Activated naive CD4-positive, alpha-beta T cell treated with Interleukin-2 at 50 U/mL for 16 hours (primary cell): ENCODE results near the gene SYNDIG1.

Source experiments
- DNase-seq: peaks from one replicate; pipeline ENCODE4 v3.0.0-alpha.2; 2020

The SYNDIG1 gene

GRCh38 chr20:24529369-24529719 lies 59.9 kb downstream of the SYNDIG1 start:
- DNase-seq = no peak

GRCh38 chr20:24530131-24530680 lies 60.8 kb downstream of the SYNDIG1 start:
- no peak for DNase-seq

GRCh38 chr20:24531202-24531601 lies 61.8 kb downstream of the SYNDIG1 start:
- DNase-seq = no peak

- DNase-seq = no peak
Measured at GRCh38 chr20:24531631-24532419, 62.4 kb downstream of the SYNDIG1 start.

GRCh38 chr20:24533449-24533848 lies 64.0 kb downstream of the SYNDIG1 start:
- DNase-seq = no peak

- no peak for DNase-seq
Measured at GRCh38 chr20:24534282-24534681, 64.9 kb downstream of the SYNDIG1 start.

GRCh38 chr20:24535941-24536730 lies 66.7 kb downstream of the SYNDIG1 start:
- DNase-seq = no peak

- DNase-seq = no peak
Measured at GRCh38 chr20:24537210-24537609, 67.8 kb downstream of the SYNDIG1 start.

GRCh38 chr20:24542721-24543120 lies 73.3 kb downstream of the SYNDIG1 start:
- DNase-seq = no peak

- no peak for DNase-seq
Measured at GRCh38 chr20:24543168-24543567, 73.7 kb downstream of the SYNDIG1 start.

- no peak for DNase-seq
Measured at GRCh38 chr20:24543741-24544140, 74.3 kb downstream of the SYNDIG1 start.

GRCh38 chr20:24544371-24544770 lies 74.9 kb downstream of the SYNDIG1 start:
- no peak for DNase-seq

- no peak for DNase-seq
Measured at GRCh38 chr20:24545168-24545567, 75.7 kb downstream of the SYNDIG1 start.

GRCh38 chr20:24546232-24546892 lies 76.9 kb downstream of the SYNDIG1 start:
- no peak for DNase-seq

- DNase-seq = no peak
Measured at GRCh38 chr20:24547967-24548366, 78.5 kb downstream of the SYNDIG1 start.

GRCh38 chr20:24559114-24559732 lies 89.8 kb downstream of the SYNDIG1 start:
- DNase-seq = no peak

GRCh38 chr20:24560571-24561491 lies 91.4 kb downstream of the SYNDIG1 start:
- DNase-seq = no peak

GRCh38 chr20:24565835-24566351 lies 96.5 kb downstream of the SYNDIG1 start:
- DNase-seq = no peak

- DNase-seq = no peak
Measured at GRCh38 chr20:24566656-24567055, 97.2 kb downstream of the SYNDIG1 start.

GRCh38 chr20:24567508-24567907 lies 98.1 kb downstream of the SYNDIG1 start:
- DNase-seq = no peak

- DNase-seq = no peak
Measured at GRCh38 chr20:24568842-24569241, 99.4 kb downstream of the SYNDIG1 start.

- DNase-seq = no peak
Measured at GRCh38 chr20:24571159-24571558, 101.7 kb downstream of the SYNDIG1 start.
